Heart left ventricle (tissue), 13 donors: Measurements from ENCODE around the gene CERS5.

ENCODE experiments used
- POLR2A ChIP-seq, 2 donors: fragments of 450-650 bp; IDR thresholded peaks; one replicate each; pipeline ENCODE4 v1.6.1; 2017; ENCODE audit warnings: antibody characterized with exemption in 2 of 2, mild to moderate bottlenecking in 2 of 2, moderate library complexity in 2 of 2
- TF ChIP-seq, protein P1 (sequence below), 12 donors: fragments of 200-600 bp; sonication (generic) in 4 of 12; IDR thresholded peaks; one replicate each; pipeline versions ENCODE4 v1.5.0 to v1.8.0; 2018 to 2022; ENCODE audit warnings: antibody characterized with exemption in 12 of 12, mild to moderate bottlenecking in 5 of 12
- donor health status: ischemic (EF 13 %, LVEDD 7.1; RV severe dilation, severe dysfunction).
- donor health status: DM: no; HTN: yes; CAD: no.
- donor health status: DM: no; HTN: no; CAD: no.
- donor health status: ischemic (EF 25% LVEDD 6.9; RV normal size, moderate dysfunction).
- donor health status: ischemic (EF 25% LVEDD 5.7; RV mildly dilated, moderate dysfunction).
- donor health status: ischemic (EF 35%, LVEDD 5.7; RV mildly dilated, moderate dysfunction).
- donor health status: nonischemic (EF 11% LVEDD 7.7; RV severe dilation, severe dysfunction).
- donor health status: DM: yes; HTN: yes; CAD: no.
- donor health status: PGD.
- donor health status: ischemic (EF 29% LVEDD 5.4; RV normal size, mild dysfunction).
- donor health status: nonischemic (EF 23%, LVEDD 6.1; RV moderate dilation, normal function).

DNA sequence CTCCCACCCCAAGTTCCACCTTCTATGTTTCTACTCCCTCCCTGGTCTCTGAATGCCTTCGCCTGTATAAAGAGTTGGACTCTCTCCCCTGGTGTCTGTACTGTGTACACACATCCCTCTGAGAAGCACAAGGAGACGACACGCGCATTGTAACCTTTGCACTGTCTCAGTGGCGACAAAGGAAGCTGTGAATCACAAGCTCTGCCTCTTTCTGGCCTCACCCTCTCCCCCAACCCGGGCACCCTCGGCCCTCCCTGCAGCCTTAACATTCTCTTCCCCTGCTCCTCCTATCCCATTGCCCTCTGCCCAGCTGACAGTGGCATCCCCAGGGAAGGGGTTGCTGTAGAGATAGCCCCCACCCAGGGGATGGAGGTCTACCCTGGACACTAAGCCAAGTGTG, 84.5 kb downstream of the CERS5 start:
- TF ChIP-seq POLR2A (IDR thresholded peaks at IDR 0.05), result no peak
- TF ChIP-seq, protein P1, sequence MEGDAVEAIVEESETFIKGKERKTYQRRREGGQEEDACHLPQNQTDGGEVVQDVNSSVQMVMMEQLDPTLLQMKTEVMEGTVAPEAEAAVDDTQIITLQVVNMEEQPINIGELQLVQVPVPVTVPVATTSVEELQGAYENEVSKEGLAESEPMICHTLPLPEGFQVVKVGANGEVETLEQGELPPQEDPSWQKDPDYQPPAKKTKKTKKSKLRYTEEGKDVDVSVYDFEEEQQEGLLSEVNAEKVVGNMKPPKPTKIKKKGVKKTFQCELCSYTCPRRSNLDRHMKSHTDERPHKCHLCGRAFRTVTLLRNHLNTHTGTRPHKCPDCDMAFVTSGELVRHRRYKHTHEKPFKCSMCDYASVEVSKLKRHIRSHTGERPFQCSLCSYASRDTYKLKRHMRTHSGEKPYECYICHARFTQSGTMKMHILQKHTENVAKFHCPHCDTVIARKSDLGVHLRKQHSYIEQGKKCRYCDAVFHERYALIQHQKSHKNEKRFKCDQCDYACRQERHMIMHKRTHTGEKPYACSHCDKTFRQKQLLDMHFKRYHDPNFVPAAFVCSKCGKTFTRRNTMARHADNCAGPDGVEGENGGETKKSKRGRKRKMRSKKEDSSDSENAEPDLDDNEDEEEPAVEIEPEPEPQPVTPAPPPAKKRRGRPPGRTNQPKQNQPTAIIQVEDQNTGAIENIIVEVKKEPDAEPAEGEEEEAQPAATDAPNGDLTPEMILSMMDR (IDR thresholded peaks at IDR 0.05), result no peak
